Measurements from ENCODE around the gene PRKACA.

DNA sequence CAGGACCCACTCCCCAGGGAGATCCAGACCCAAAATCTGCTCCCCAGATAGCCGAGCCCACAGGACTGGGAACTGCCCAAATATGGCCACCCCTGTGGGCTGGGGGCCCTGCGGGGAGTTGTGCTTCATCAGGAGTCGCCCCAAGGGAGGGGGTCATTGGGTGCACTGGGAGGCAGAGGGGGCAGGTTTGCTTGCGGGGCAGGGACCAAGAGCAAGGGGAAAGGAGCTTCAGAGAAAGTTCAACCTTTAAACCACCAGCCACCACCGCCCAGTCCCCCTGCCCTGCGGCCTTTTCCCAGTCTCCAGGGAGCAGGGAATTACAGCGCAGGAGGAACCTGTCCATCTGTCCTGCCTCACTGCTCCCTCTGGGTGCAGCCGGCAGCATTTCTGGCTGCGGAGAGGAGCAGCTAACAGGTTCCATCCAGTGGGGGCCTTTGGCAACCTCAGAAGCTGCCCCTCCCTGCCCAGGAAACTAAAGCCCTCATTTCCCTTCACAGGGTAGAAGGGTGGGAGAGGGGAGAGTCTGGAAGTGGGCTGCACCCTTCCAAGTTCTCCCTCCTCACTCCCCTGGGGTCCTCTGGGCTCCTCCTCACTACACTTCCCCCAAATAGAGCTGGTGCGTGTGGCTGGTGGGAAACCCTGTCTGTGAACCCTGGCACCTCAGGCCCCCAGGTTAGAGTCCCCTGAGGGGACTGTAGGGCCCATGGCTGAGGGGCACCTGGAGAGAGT is 32.6 kb upstream of the PRKACA start:
- TF ChIP-seq, protein P1, sequence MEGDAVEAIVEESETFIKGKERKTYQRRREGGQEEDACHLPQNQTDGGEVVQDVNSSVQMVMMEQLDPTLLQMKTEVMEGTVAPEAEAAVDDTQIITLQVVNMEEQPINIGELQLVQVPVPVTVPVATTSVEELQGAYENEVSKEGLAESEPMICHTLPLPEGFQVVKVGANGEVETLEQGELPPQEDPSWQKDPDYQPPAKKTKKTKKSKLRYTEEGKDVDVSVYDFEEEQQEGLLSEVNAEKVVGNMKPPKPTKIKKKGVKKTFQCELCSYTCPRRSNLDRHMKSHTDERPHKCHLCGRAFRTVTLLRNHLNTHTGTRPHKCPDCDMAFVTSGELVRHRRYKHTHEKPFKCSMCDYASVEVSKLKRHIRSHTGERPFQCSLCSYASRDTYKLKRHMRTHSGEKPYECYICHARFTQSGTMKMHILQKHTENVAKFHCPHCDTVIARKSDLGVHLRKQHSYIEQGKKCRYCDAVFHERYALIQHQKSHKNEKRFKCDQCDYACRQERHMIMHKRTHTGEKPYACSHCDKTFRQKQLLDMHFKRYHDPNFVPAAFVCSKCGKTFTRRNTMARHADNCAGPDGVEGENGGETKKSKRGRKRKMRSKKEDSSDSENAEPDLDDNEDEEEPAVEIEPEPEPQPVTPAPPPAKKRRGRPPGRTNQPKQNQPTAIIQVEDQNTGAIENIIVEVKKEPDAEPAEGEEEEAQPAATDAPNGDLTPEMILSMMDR (IDR thresholded peaks at IDR 0.05): no peak
- TF ChIP-seq POLR2A (IDR thresholded peaks at IDR 0.05): no peak
